HCT116 (cell line): ENCODE data around the gene C15orf39. TPM values are rescaled to one million over a fixed set of nuclear protein-coding genes. Genes with fewer than 3 reads are reported as not detected.

Source experiments
- ATAC-seq: fragments of 200-7000 bp; cut with Tn5 transposase; 2 replicates; pipeline ENCODE4 v1.9.1; 2020; ENCODE audit warnings: mild to moderate bottlenecking, moderate library complexity
- BruUV-seq: library from RNA; stranded (reverse); fragments of 400-500 nt; replicated peaks from 2 replicates; lab custom pipeline; 2021; lab: Mats Ljungman, UMichigan
- CTCF ChIA-PET: fragments of 300-600 bp; sonication (Branson Sonifier 250); formaldehyde crosslinking; loops from one replicate; lab custom pipeline; 2021; ENCODE audit warnings: antibody characterized with exemption; lab: Charles Lee
- POLR2A ChIA-PET: fragments of 300-600, 350-600 bp; sonication (Branson Sonifier 250); formaldehyde crosslinking; loops from one replicate; lab custom pipeline; 2021; ENCODE audit warnings: antibody characterized with exemption; lab: Charles Lee
- RAD21 ChIA-PET, 2 experiments: fragments of 300-600 bp; sonication (Branson Sonifier 250); formaldehyde crosslinking; loops; one replicate each; lab custom pipeline; 2023; ENCODE audit warnings: low total read pairs in 2 of 2; ENCODE audit not compliant: uncharacterized antibody in 2 of 2, unreplicated experiment in 2 of 2, low non-redundant PET in 1 of 2; lab: Charles Lee
- DNase-seq: peaks from one replicate; pipeline ENCODE4 v3.0.0-alpha.2; 2010; ENCODE audit warnings: low read depth, low spot score
- H2AFZ ChIP-seq: fragments of 200-600 bp; shearing (Covaris generic), sonication (generic); 2 replicates; pipeline ENCODE4 v1.6.1; 2017; ENCODE audit warnings: low read depth, mixed run types, mixed read lengths, antibody characterized with exemption, low read length; ENCODE audit not compliant: poor library complexity, severe bottlenecking
- H3K27ac ChIP-seq: 2 replicates; pipeline ENCODE4 v1.5.1; 2012; ENCODE audit warnings: low read depth, low read length
- H3K27me3 ChIP-seq: fragments of 200-600 bp; sonication (generic); 2 replicates; pipeline ENCODE4 v1.6.1; 2016; ENCODE audit warnings: mixed run types, low read length, mixed read lengths; ENCODE audit not compliant: insufficient read depth
- H3K36me3 ChIP-seq, 2 experiments: fragments of 200-500 bp in 1 of 2; fragments of 200-600 bp in 1 of 2; sonication (Bioruptor generic) in 1 of 2; sonication (generic) in 1 of 2; 2 replicates each; pipeline versions ENCODE4 v1.5.1 to v1.6.1; 2014 to 2016; ENCODE audit warnings: low read length in 2 of 2, inconsistent platforms in 1 of 2, mixed read lengths in 1 of 2, mixed run types in 1 of 2; ENCODE audit not compliant: insufficient read depth in 2 of 2, control insufficient read depth in 1 of 2
- H3K4me1 ChIP-seq, 2 experiments: fragments of 200-600 bp in 1 of 2; sonication (generic) in 1 of 2; 2 replicates each; pipeline versions ENCODE4 v1.5.1 to v1.6.1; 2012 to 2017; ENCODE audit warnings: low read length in 2 of 2, inconsistent platforms in 1 of 2, mild to moderate bottlenecking in 1 of 2, mixed read lengths in 1 of 2, mixed run types in 1 of 2, moderate library complexity in 1 of 2; ENCODE audit not compliant: insufficient read depth in 2 of 2, control insufficient read depth in 1 of 2
- H3K4me2 ChIP-seq: fragments of 200-600 bp; sonication (generic); 2 replicates; pipeline ENCODE4 v1.6.1; 2017; ENCODE audit warnings: mixed run types, low read length, mixed read lengths
- H3K4me3 ChIP-seq, 2 experiments: fragments of 200-600 bp in 1 of 2; sonication (generic) in 1 of 2; replicated peaks in 1 of 2; 2 replicates each; pipeline ENCODE4 v1.5.1; 2011 to 2016; ENCODE audit warnings: low read length in 2 of 2, control low read depth in 1 of 2, low read depth in 1 of 2, mild to moderate bottlenecking in 1 of 2, mixed read lengths in 1 of 2, mixed run types in 1 of 2
- H3K79me2 ChIP-seq: fragments of 200-600 bp; sonication (generic); 2 replicates; pipeline ENCODE4 v1.6.1; 2017; ENCODE audit warnings: mild to moderate bottlenecking, mixed run types, low read length, moderate library complexity, mixed read lengths; ENCODE audit not compliant: insufficient read depth
- H3K9ac ChIP-seq: fragments of 200-600 bp; sonication (generic); 2 replicates; pipeline ENCODE4 v1.6.1; 2016; ENCODE audit warnings: low read length, mixed read lengths
- H3K9me2 ChIP-seq: fragments of 200-600 bp; sonication (generic), shearing (Covaris generic); 2 replicates; pipeline ENCODE4 v1.6.1; 2017; ENCODE audit warnings: mixed run types, mild to moderate bottlenecking, moderate library complexity; ENCODE audit not compliant: insufficient read depth
- H3K9me3 ChIP-seq, 2 experiments: fragments of 200-500 bp in 1 of 2; fragments of 200-600 bp in 1 of 2; sonication (Bioruptor generic) in 1 of 2; sonication (generic) in 1 of 2; 2 replicates each; pipeline ENCODE4 v1.6.1; 2014 to 2017; ENCODE audit warnings: low read length in 2 of 2, mixed read lengths in 2 of 2, inconsistent platforms in 1 of 2, low read depth in 1 of 2, mild to moderate bottlenecking in 1 of 2, mixed run types in 1 of 2, moderate library complexity in 1 of 2; ENCODE audit not compliant: control insufficient read depth in 1 of 2, insufficient read depth in 1 of 2
- H4K20me1 ChIP-seq: fragments of 200-600 bp; sonication (generic), shearing (Covaris generic); 2 replicates; pipeline ENCODE4 v1.6.1; 2017; ENCODE audit warnings: mixed run types, mild to moderate bottlenecking, moderate library complexity; ENCODE audit not compliant: insufficient read depth
- CEBPB ChIP-seq: IDR thresholded peaks from 2 replicates; pipeline ENCODE4 v1.6.1; 2012; ENCODE audit warnings: low read depth
- EZH2 ChIP-seq: fragments of 200-600 bp; sonication (generic); IDR thresholded peaks from 2 replicates; pipeline ENCODE4 v1.6.1; 2017; ENCODE audit warnings: antibody characterized with exemption, mixed run types
- FOSL1 ChIP-seq: IDR thresholded peaks from 2 replicates; pipeline ENCODE4 v1.6.1; 2012; ENCODE audit warnings: low read depth
- JUND ChIP-seq: IDR thresholded peaks from 2 replicates; pipeline ENCODE4 v1.6.1; 2012
- POLR2AphosphoS5 ChIP-seq: IDR thresholded peaks from 2 replicates; pipeline ENCODE4 v1.6.1; 2011; ENCODE audit warnings: mild to moderate bottlenecking, low read depth, low read length, moderate library complexity
- RAD21 ChIP-seq: IDR thresholded peaks from 2 replicates; pipeline ENCODE4 v1.6.1; 2012; ENCODE audit warnings: low read depth, mild to moderate bottlenecking
- SIN3A ChIP-seq: IDR thresholded peaks from 2 replicates; pipeline ENCODE4 v1.6.1; 2012; ENCODE audit warnings: low read depth
- SP1 ChIP-seq: IDR thresholded peaks from 2 replicates; pipeline ENCODE4 v1.6.1; 2012; ENCODE audit warnings: low read depth
- SRF ChIP-seq: IDR thresholded peaks from 2 replicates; pipeline ENCODE4 v1.6.1; 2012; ENCODE audit warnings: low read depth
- TCF7L2 ChIP-seq: IDR thresholded peaks from 2 replicates; pipeline ENCODE4 v1.7.0; 2011; ENCODE audit warnings: borderline replicate concordance, inconsistent platforms; ENCODE audit not compliant: insufficient read depth, insufficient read length; ENCODE audit errors: extremely low read depth
- YY1 ChIP-seq: IDR thresholded peaks from 2 replicates; pipeline ENCODE4 v1.6.1; 2011; ENCODE audit warnings: low read length, low read depth, moderate library complexity, mild to moderate bottlenecking; ENCODE audit not compliant: insufficient replicate concordance; ENCODE audit errors: extremely low read depth
- intact Hi-C: fragments of 100-400 bp; cut with micrococcal nuclease; formaldehyde crosslinking; loops from 2 replicates; pipeline ENCODE4 v1.10.0; 2022
- total RNA-seq: library from RNA; stranded (reverse); gene quantifications from one replicate; pipeline ENCODE4 v1.2.1, GENCODE V29; 2021; ENCODE audit not compliant: unreplicated experiment
- TF ChIP-seq, protein P1 (sequence below): IDR thresholded peaks from 2 replicates; pipeline ENCODE4 v1.6.1; 2012; ENCODE audit warnings: low read depth
- TF ChIP-seq, protein P2 (sequence below), 3 experiments: fragments of 200-600 bp in 1 of 3; sonication (generic) in 1 of 3; IDR thresholded peaks in 2 of 3; conservative IDR thresholded peaks in 1 of 3; 2 replicates each; pipeline ENCODE4 v1.5.1; 2012 to 2017; ENCODE audit warnings: low read depth in 2 of 3, low read length in 2 of 3, antibody characterized with exemption in 1 of 3, borderline replicate concordance in 1 of 3, control low read depth in 1 of 3, mild to moderate bottlenecking in 1 of 3, mixed read lengths in 1 of 3, mixed run types in 1 of 3, moderate library complexity in 1 of 3; ENCODE audit not compliant: insufficient read depth in 1 of 3
- TF ChIP-seq, protein P3 (sequence below): IDR thresholded peaks from 2 replicates; pipeline ENCODE4 v1.6.1; 2011; ENCODE audit warnings: mild to moderate bottlenecking, low read length, moderate library complexity; ENCODE audit not compliant: insufficient replicate concordance; ENCODE audit errors: extremely low read depth

Gene C15orf39
- total RNA-seq, 1 experiment from 2014 or later: 29.3 TPM

DNA sequence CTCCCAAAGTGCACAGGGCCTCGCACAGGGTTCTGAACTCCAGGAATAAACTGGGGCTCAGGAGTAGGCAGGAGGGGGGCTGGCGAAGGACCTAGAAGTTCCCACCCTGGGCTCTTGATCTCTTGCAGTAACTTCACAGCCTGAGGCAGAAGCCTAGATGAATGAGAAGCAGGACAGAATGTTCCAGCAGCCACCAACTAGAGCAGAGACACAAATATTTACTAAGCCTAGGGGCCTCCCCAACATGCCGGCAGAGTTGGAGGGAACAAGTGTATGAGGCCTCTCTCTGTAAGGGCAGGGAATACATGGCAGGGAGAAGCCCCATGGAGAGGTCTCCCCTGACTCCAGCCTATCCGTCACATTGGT is 25.3 kb upstream of the C15orf39 start:
- H3K27me3 ChIP-seq: no peaks in the 10 kb centered on the region
- ChIA-PET CTCF (interaction anchor here (1.7 kb wide), 1 partner anchor 28 kb away, joined by 5 read pairs; no protein-coding TSS in a partner anchor), POLR2A (no interaction called here), RAD21 (no interaction called here)
- intact Hi-C loops: no loop called here
- no peak overlapping the region for H3K27ac ChIP-seq
- H3K4me3 ChIP-seq: no peak overlapping the region
- no peak for ATAC-seq
- no peak for DNase-seq
- H3K4me2 ChIP-seq: no peak overlapping the region
- no TSS peak for BruUV-seq
- no peaks in the 10 kb centered on the region for H3K79me2 ChIP-seq
- no peak overlapping the region for H3K9ac ChIP-seq
- no peaks in the 10 kb centered on the region for H3K9me2 ChIP-seq
- TF ChIP-seq RAD21 (no peak), YY1 (no peak), SRF (no peak), CEBPB (no peak), FOSL1 (no peak), EZH2 (no peak), TCF7L2 (no peak), POLR2AphosphoS5 (no peak), SP1 (no peak), SIN3A (no peak), JUND (no peak)
- TF ChIP-seq, protein P1, sequence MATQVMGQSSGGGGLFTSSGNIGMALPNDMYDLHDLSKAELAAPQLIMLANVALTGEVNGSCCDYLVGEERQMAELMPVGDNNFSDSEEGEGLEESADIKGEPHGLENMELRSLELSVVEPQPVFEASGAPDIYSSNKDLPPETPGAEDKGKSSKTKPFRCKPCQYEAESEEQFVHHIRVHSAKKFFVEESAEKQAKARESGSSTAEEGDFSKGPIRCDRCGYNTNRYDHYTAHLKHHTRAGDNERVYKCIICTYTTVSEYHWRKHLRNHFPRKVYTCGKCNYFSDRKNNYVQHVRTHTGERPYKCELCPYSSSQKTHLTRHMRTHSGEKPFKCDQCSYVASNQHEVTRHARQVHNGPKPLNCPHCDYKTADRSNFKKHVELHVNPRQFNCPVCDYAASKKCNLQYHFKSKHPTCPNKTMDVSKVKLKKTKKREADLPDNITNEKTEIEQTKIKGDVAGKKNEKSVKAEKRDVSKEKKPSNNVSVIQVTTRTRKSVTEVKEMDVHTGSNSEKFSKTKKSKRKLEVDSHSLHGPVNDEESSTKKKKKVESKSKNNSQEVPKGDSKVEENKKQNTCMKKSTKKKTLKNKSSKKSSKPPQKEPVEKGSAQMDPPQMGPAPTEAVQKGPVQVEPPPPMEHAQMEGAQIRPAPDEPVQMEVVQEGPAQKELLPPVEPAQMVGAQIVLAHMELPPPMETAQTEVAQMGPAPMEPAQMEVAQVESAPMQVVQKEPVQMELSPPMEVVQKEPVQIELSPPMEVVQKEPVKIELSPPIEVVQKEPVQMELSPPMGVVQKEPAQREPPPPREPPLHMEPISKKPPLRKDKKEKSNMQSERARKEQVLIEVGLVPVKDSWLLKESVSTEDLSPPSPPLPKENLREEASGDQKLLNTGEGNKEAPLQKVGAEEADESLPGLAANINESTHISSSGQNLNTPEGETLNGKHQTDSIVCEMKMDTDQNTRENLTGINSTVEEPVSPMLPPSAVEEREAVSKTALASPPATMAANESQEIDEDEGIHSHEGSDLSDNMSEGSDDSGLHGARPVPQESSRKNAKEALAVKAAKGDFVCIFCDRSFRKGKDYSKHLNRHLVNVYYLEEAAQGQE: no peak
- TF ChIP-seq, protein P2, sequence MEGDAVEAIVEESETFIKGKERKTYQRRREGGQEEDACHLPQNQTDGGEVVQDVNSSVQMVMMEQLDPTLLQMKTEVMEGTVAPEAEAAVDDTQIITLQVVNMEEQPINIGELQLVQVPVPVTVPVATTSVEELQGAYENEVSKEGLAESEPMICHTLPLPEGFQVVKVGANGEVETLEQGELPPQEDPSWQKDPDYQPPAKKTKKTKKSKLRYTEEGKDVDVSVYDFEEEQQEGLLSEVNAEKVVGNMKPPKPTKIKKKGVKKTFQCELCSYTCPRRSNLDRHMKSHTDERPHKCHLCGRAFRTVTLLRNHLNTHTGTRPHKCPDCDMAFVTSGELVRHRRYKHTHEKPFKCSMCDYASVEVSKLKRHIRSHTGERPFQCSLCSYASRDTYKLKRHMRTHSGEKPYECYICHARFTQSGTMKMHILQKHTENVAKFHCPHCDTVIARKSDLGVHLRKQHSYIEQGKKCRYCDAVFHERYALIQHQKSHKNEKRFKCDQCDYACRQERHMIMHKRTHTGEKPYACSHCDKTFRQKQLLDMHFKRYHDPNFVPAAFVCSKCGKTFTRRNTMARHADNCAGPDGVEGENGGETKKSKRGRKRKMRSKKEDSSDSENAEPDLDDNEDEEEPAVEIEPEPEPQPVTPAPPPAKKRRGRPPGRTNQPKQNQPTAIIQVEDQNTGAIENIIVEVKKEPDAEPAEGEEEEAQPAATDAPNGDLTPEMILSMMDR (IDR thresholded peaks at IDR 0.05 in 2 of 3, conservative IDR thresholded peaks at IDR 0.05 in 1 of 3; ENCODE audit: borderline replicate concordance in 1 of 3, insufficient read depth in 1 of 3, low read depth in 2 of 3, low read length in 2 of 3): no peak
- TF ChIP-seq, protein P3, sequence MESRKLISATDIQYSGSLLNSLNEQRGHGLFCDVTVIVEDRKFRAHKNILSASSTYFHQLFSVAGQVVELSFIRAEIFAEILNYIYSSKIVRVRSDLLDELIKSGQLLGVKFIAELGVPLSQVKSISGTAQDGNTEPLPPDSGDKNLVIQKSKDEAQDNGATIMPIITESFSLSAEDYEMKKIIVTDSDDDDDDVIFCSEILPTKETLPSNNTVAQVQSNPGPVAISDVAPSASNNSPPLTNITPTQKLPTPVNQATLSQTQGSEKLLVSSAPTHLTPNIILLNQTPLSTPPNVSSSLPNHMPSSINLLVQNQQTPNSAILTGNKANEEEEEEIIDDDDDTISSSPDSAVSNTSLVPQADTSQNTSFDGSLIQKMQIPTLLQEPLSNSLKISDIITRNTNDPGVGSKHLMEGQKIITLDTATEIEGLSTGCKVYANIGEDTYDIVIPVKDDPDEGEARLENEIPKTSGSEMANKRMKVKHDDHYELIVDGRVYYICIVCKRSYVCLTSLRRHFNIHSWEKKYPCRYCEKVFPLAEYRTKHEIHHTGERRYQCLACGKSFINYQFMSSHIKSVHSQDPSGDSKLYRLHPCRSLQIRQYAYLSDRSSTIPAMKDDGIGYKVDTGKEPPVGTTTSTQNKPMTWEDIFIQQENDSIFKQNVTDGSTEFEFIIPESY: no peak
- no peak overlapping the region for H2AFZ ChIP-seq
- H3K36me3 ChIP-seq: no peaks in the 10 kb centered on the region
- peaks cover 6 to 17% of the 10 kb centered on the region in 2 experiments for H3K4me1 ChIP-seq
- no peaks in the 10 kb centered on the region for H4K20me1 ChIP-seq
- H3K9me3 ChIP-seq: no peaks in the 10 kb centered on the region
